Measurements from ENCODE around the gene EYA2. TPM values are rescaled to one million over a fixed set of nuclear protein-coding genes. Genes with fewer than 3 reads are reported as not detected.

EYA2 gene
- total RNA-seq, 4 donors from 2014 or later = 0.60 to 4.0 (median 0.99) TPM

GRCh38 chr20:47206962-47207641 is 312.5 kb downstream of the EYA2 start:
- DNase-seq (no peak), ATAC-seq (no peak)
- no peak overlapping the region for H3K4me3 ChIP-seq
- no peak overlapping the region for H3K27ac ChIP-seq
- intact Hi-C loops (cut with DNase I; ENCODE audit: low total_unique reads) (loop anchor here (5.0 kb wide), 1 partner anchor 55 kb away; no protein-coding TSS in a partner anchor), in situ Hi-C loops (cut with MboI; ENCODE audit: low sequenced_read_pairs in 4 of 4) (no loop called here)
- TF ChIP-seq, protein P1, sequence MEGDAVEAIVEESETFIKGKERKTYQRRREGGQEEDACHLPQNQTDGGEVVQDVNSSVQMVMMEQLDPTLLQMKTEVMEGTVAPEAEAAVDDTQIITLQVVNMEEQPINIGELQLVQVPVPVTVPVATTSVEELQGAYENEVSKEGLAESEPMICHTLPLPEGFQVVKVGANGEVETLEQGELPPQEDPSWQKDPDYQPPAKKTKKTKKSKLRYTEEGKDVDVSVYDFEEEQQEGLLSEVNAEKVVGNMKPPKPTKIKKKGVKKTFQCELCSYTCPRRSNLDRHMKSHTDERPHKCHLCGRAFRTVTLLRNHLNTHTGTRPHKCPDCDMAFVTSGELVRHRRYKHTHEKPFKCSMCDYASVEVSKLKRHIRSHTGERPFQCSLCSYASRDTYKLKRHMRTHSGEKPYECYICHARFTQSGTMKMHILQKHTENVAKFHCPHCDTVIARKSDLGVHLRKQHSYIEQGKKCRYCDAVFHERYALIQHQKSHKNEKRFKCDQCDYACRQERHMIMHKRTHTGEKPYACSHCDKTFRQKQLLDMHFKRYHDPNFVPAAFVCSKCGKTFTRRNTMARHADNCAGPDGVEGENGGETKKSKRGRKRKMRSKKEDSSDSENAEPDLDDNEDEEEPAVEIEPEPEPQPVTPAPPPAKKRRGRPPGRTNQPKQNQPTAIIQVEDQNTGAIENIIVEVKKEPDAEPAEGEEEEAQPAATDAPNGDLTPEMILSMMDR (IDR thresholded peaks at IDR 0.05 in 4 of 5, conservative IDR thresholded peaks at IDR 0.05 in 1 of 5) = no peak
- no peak for TF ChIP-seq POLR2A (IDR thresholded peaks at IDR 0.05)
- H3K4me1 ChIP-seq = peaks cover 0 to 3% of the 10 kb centered on the region in 2 donors
- peaks cover 0 to 36% of the 10 kb centered on the region in 2 donors for H3K36me3 ChIP-seq
- H3K9me3 ChIP-seq = no peaks in the 10 kb centered on the region
- no peaks in the 10 kb centered on the region for H3K27me3 ChIP-seq

GRCh38 chr20:47208534-47209174 is 314.0 kb downstream of the EYA2 start:
- peaks cover 0 to 3% of the 10 kb centered on the region in 2 donors for H3K4me1 ChIP-seq
- TF ChIP-seq, protein P1 (IDR thresholded peaks at IDR 0.05 in 4 of 5, conservative IDR thresholded peaks at IDR 0.05 in 1 of 5) = no peak
- no peak for TF ChIP-seq POLR2A (IDR thresholded peaks at IDR 0.05)
- H3K9me3 ChIP-seq = no peaks in the 10 kb centered on the region
- no peak overlapping the region for H3K4me3 ChIP-seq
- DNase-seq = no peak
- in situ Hi-C loops (cut with MboI; ENCODE audit: low sequenced_read_pairs in 4 of 4) = no loop called here
- peaks cover 0 to 52% of the 10 kb centered on the region in 2 donors for H3K36me3 ChIP-seq
- H3K27me3 ChIP-seq = no peaks in the 10 kb centered on the region
- no peak overlapping the region for H3K27ac ChIP-seq
- intact Hi-C loops (cut with DNase I; ENCODE audit: low total_unique reads) = loop anchor here (5.0 kb wide), 1 partner anchor 54 kb away; no protein-coding TSS in a partner anchor
- no peak for ATAC-seq

GRCh38 chr20:47209982-47210381 is 315.3 kb downstream of the EYA2 start:
- Histone ChIP-seq H3K27me3 (no peaks in the 10 kb centered on the region), H3K4me1 (peaks cover 0 to 3% of the 10 kb centered on the region in 2 donors), H3K9me3 (no peaks in the 10 kb centered on the region), H3K27ac (no peak overlapping the region), H3K4me3 (no peak overlapping the region), H3K36me3 (peaks cover 0 to 63% of the 10 kb centered on the region in 2 donors)
- in situ Hi-C loops (cut with MboI; ENCODE audit: low sequenced_read_pairs in 4 of 4) (no loop called here), intact Hi-C loops (cut with DNase I; ENCODE audit: low total_unique reads) (loop anchor here (5.0 kb wide), 1 partner anchor 52 kb away; no protein-coding TSS in a partner anchor)
- no peak for DNase-seq
- TF ChIP-seq POLR2A (IDR thresholded peaks at IDR 0.05) = no peak
- TF ChIP-seq, protein P1 (IDR thresholded peaks at IDR 0.05 in 4 of 5, conservative IDR thresholded peaks at IDR 0.05 in 1 of 5) = no peak
- no peak for ATAC-seq

DNA sequence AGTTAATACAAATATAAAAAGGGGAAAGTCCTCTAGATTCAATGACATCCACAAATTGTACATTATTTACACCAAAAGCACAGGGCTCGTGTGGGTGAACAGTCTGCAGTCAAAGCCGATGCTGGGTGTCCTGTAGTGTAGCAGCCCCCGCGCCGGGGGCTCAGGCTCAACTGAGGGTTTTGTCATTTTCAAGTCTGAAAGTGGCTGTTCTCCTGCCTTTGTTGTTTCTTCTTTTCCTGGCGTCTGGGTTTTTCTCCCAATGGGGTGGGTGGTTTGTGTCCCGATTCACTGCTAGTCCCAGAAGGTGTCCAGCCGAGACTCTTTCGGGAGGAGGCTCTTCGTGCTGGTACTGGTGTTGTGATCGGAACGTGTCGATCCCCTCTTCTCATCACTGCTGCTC is 315.8 kb downstream of the EYA2 start:
- no peaks in the 10 kb centered on the region for H3K9me3 ChIP-seq
- in situ Hi-C loops (cut with MboI; ENCODE audit: low sequenced_read_pairs in 4 of 4) = no loop called here
- H3K4me3 ChIP-seq = no peak overlapping the region
- TF ChIP-seq POLR2A (IDR thresholded peaks at IDR 0.05) = no peak
- peaks cover 0 to under 1% of the 10 kb centered on the region in 2 donors for H3K4me1 ChIP-seq
- ATAC-seq (no peak), DNase-seq (no peak)
- intact Hi-C loops (cut with DNase I; ENCODE audit: low total_unique reads) = no loop called here
- H3K27ac ChIP-seq = no peak overlapping the region
- no peaks in the 10 kb centered on the region for H3K27me3 ChIP-seq
- H3K36me3 ChIP-seq = peaks cover 0 to 67% of the 10 kb centered on the region in 2 donors

GRCh38 chr20:47211036-47211435 is 316.4 kb downstream of the EYA2 start:
- in situ Hi-C loops (cut with MboI; ENCODE audit: low sequenced_read_pairs in 4 of 4) = no loop called here
- ATAC-seq (no peak), DNase-seq (no peak)
- H3K36me3 ChIP-seq = peaks cover 0 to 73% of the 10 kb centered on the region in 2 donors
- TF ChIP-seq POLR2A (IDR thresholded peaks at IDR 0.05) = no peak
- TF ChIP-seq, protein P1 (IDR thresholded peaks at IDR 0.05 in 4 of 5, conservative IDR thresholded peaks at IDR 0.05 in 1 of 5) = no peak
- no peak overlapping the region for H3K4me3 ChIP-seq
- H3K27me3 ChIP-seq = no peaks in the 10 kb centered on the region
- no peak overlapping the region for H3K27ac ChIP-seq
- no peaks in the 10 kb centered on the region for H3K4me1 ChIP-seq
- intact Hi-C loops (cut with DNase I; ENCODE audit: low total_unique reads) = no loop called here
- H3K9me3 ChIP-seq = no peaks in the 10 kb centered on the region
